ENCODE results near the gene PLSCR4.

Gene PLSCR4

DNA sequence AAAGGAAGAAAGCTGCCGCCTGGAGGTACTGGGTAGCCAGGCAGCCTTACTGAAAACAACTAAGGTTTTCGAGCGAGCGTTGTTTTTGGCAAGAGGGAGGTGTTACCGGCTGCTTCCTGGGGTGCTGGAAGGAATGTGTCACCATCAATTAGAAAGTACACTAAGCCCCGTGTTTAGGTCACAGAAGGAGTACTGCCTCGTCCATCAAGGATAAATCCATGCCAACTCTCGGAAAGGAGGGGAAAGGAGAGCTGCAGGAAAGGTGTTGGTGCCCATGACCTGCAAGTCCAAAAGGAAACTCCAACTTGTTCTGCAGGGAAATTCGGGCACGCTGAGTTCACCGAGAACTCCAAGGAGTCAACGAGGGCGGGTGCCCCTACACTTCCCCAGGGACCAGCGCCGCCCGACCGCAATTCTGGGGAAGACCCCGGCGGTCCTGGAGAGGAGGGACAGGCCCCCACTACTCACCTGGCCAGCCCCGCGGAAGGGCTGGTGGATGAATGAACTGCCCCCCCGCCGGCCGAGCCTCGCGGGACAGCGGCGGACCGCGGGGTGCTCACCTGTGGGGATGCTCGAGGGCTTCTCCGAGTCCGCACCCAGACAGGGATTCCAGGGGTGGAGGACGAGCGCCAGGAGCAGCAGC lies 90.5 kb downstream of the PLSCR4 start:
- TF ChIP-seq MYC (IDR thresholded peaks at IDR 0.05; ENCODE audit: low read depth, low read length) (no peak), POLR2A (IDR thresholded peaks at IDR 0.05; ENCODE audit: extremely low read depth, insufficient read length) (no peak)
- TF ChIP-seq, protein P1, sequence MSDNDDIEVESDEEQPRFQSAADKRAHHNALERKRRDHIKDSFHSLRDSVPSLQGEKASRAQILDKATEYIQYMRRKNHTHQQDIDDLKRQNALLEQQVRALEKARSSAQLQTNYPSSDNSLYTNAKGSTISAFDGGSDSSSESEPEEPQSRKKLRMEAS (IDR thresholded peaks at IDR 0.05; ENCODE audit: low read depth, low read length): no peak
- TF ChIP-seq, protein P2, sequence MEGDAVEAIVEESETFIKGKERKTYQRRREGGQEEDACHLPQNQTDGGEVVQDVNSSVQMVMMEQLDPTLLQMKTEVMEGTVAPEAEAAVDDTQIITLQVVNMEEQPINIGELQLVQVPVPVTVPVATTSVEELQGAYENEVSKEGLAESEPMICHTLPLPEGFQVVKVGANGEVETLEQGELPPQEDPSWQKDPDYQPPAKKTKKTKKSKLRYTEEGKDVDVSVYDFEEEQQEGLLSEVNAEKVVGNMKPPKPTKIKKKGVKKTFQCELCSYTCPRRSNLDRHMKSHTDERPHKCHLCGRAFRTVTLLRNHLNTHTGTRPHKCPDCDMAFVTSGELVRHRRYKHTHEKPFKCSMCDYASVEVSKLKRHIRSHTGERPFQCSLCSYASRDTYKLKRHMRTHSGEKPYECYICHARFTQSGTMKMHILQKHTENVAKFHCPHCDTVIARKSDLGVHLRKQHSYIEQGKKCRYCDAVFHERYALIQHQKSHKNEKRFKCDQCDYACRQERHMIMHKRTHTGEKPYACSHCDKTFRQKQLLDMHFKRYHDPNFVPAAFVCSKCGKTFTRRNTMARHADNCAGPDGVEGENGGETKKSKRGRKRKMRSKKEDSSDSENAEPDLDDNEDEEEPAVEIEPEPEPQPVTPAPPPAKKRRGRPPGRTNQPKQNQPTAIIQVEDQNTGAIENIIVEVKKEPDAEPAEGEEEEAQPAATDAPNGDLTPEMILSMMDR (IDR thresholded peaks at IDR 0.05; ENCODE audit: low read depth, low read length): no peak
- H3K4me3 ChIP-seq (ENCODE audit: low read depth, low read length): no peak overlapping the region
- DNase-seq (ENCODE audit: low read depth): no peak

DNA sequence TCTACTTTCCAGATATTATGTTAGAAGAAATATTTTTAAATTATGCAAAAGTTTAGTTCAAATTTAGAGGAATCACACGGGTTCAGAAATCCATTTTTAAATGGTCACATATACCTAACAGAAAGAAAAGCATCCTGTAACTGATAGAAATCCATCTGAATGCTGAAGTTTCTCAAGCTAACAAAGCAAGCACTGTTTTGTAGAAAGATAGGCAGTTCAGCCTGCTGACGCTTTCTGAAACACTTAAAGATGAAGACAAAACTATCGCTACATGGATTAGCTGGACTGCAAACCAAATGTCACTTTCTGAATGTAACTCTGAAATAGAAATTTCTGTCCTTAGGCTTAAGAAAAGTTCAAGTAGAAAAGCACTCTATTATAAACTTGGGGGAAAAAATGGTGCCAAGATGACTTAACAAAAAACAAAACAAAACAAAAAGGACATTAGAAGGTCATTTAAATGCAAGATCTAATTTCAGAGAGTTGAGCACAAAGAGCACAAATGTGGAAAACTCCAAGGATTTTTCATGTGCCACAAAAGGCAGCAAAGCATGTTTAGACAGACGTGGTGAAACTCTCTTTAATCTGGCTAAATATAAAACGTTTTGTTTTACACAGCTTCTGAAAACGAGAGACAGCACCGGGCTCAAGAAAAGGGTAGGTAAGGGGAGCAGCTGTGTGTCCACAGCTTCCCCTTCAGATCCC lies 91.1 kb downstream of the PLSCR4 start:
- no peak overlapping the region for H3K4me3 ChIP-seq (ENCODE audit: low read depth, low read length)
- DNase-seq (ENCODE audit: low read depth): no peak
- no peak for TF ChIP-seq MYC (IDR thresholded peaks at IDR 0.05; ENCODE audit: low read depth, low read length)

DNA sequence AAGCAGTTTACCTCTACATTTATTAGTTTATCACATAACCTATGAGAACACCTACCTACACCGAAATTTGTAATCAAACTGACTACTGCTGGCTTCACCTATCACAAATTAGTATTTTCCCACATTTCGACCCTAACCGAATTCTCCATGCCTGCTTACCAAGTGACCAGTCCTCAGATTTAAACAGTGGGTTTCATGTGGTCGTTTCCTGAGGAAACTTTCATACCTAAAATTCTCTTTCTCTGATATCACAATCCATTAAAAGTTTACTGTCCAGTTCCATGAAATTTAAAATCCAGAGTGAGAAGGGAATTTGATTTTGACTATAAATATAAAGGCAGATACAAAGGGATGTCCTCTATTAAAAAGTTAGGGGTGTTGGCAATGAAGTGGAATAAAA lies 91.9 kb downstream of the PLSCR4 start:
- TF ChIP-seq MYC (IDR thresholded peaks at IDR 0.05; ENCODE audit: low read depth, low read length) (no peak), POLR2A (IDR thresholded peaks at IDR 0.05; ENCODE audit: extremely low read depth, insufficient read length) (no peak)
- TF ChIP-seq, protein P1 (IDR thresholded peaks at IDR 0.05; ENCODE audit: low read depth, low read length): no peak
- TF ChIP-seq, protein P2 (IDR thresholded peaks at IDR 0.05; ENCODE audit: low read depth, low read length): no peak
- DNase-seq (ENCODE audit: low read depth): no peak
- H3K4me3 ChIP-seq (ENCODE audit: low read depth, low read length): no peak overlapping the region

DNA sequence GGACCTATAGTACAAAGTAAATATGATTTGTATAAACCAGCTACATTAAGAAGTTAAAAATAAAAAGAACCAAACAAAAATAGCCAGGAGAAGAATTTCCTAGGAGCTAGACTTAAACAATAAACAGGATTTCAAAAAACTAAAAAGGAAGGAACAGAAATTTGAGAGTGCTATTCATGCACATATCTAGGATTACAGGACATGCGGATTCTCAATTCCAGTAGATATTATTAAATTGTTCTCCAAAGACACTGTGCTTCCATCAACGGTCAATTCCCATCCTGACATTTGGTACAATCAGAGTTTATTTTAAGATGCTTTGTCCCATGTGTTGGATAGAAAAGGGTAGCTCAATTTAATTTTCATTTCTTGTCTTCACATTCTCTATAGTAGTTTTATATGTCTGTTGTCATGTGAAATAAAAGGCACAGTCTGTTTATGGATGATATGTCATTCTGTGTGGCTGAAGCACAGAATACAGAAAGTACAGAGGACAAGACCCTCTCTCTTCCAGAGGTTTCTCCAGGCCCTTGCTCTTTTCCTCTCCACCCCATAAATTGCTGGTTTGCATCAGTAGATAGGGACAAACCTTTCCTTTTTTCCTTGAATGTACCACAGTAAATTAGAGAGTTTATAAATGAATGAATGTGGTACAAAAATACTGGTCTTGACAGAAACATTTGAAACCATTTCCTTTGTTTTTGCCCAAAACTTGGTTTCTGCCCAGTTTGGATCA lies 93.4 kb downstream of the PLSCR4 start:
- H3K4me3 ChIP-seq (ENCODE audit: low read depth, low read length): no peak overlapping the region
- DNase-seq (ENCODE audit: low read depth): no peak
- no peak for TF ChIP-seq POLR2A (IDR thresholded peaks at IDR 0.05; ENCODE audit: extremely low read depth, insufficient read length)
- TF ChIP-seq MYC (IDR thresholded peaks at IDR 0.05; ENCODE audit: low read depth, low read length): no peak
- TF ChIP-seq, protein P2 (IDR thresholded peaks at IDR 0.05; ENCODE audit: low read depth, low read length): no peak
- TF ChIP-seq, protein P1 (IDR thresholded peaks at IDR 0.05; ENCODE audit: low read depth, low read length): no peak

DNA sequence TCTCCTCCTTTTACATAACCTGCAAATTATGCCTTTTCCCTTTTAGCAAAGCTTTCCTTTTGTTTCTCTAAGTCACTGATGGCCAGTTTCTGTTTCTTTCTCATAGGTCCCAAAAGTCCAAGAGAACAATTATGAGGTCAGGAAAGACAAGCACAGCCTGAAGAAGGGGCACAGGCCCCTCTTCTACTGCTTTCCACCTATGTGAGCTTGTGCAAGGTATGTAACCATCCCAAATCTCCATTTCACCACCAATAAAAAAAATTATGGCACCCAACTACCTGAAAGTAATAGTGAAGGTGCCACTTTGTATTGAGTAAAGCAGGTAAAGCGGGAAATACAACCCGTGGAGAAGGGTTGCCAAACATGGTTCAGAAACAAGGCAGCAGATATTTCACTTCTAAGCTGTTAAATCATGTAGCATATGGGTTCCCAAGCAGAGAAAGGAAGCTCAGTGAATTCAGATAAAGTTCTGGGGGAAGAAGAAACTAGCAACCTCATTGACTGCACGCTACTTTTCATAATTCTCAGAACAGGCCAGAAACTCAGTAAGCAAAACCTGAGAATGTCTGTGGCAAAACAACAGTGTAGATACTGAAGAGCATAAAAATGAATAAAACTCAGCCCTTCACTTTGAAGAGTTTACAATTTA lies 94.1 kb downstream of the PLSCR4 start:
- no peak for DNase-seq (ENCODE audit: low read depth)
- H3K4me3 ChIP-seq (ENCODE audit: low read depth, low read length): no peak overlapping the region
- TF ChIP-seq POLR2A (IDR thresholded peaks at IDR 0.05; ENCODE audit: extremely low read depth, insufficient read length) (no peak), MYC (IDR thresholded peaks at IDR 0.05; ENCODE audit: low read depth, low read length) (no peak)
- TF ChIP-seq, protein P2 (IDR thresholded peaks at IDR 0.05; ENCODE audit: low read depth, low read length): no peak
- TF ChIP-seq, protein P1 (IDR thresholded peaks at IDR 0.05; ENCODE audit: low read depth, low read length): no peak

Data from NB4 (cell line).